ENCODE data around the gene PTK6. TPM values are rescaled to one million over a fixed set of nuclear protein-coding genes. Genes with fewer than 3 reads are reported as not detected.

The PTK6 gene
- total and polyA plus RNA-seq, 7 donors, result 0.28 to 80.7 (median 59.5) TPM; not detected in 2

DNA sequence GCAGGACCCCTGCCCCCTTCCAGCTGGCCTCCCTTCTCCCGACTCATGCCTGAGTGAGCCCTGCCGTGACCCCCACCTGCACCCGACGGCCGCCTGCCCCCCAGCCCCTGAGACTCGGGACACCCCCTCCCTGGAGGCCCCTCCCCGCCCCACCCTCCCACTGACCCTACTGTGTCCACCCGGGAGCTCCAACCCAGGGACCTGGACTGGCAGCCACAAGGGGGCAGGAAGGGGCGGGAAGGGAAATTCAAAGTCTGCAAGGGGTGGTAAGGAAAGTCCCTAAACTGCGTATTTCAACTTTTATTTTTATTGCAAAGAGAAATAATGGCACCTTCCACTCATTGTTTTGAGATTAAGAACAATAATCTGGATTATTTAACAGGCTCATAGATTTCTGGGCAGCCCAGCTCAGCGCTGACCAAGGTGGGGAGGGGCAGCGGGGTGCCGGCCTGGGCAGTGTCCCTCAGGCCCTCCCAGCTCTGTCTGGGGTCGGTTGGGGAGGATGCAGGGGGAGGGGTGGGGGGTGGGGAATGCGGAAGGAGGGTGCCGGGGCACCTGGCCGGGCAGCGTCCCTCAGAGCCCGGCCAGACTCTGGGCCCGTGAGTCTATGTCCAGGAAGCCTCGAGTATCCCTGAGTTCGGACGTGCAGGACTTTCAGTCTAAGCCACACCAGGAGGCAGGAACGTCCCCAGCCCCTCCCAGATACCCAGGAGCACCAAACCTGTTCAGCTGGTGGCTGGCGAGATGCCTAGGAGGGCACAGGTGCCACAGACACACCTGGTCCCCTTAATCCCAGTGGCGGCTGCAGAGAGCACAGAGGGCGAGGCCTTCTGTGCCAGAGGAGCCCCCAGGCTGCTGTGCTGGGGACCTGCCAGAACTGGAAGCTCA lies 1.3 kb upstream of the PTK6 start:
- H3K4me1 ChIP-seq, result peaks cover 0 to 11% (median 9%) of the 10 kb centered on the region in 4 donors
- peak overlapping the region in 3 of 4 donors; percentile 20 to 34 (median 26) for H3K4me3 ChIP-seq
- DNase-seq, result no peak
- no peaks in the 10 kb centered on the region for H3K9me3 ChIP-seq
- 8 to 39% methylated on average over 27 of the region's 27 CpGs for WGBS, 2 donors
- intact Hi-C loops (cut with DNase I), result loop anchor here (1.0 to 2.0 kb wide), 3 partner anchors 35 to 436 kb away; no protein-coding TSS in a partner anchor
- H3K27ac ChIP-seq, result peak overlapping the region in 2 of 4 donors; percentile 20 to 29
- peaks cover 13 to 41% (median 36%) of the 10 kb centered on the region in 3 donors for H3K27me3 ChIP-seq
- TF ChIP-seq POLR2AphosphoS5 (IDR thresholded peaks at IDR 0.05), result no peak
- H3K36me3 ChIP-seq, result no peaks in the 10 kb centered on the region

DNA sequence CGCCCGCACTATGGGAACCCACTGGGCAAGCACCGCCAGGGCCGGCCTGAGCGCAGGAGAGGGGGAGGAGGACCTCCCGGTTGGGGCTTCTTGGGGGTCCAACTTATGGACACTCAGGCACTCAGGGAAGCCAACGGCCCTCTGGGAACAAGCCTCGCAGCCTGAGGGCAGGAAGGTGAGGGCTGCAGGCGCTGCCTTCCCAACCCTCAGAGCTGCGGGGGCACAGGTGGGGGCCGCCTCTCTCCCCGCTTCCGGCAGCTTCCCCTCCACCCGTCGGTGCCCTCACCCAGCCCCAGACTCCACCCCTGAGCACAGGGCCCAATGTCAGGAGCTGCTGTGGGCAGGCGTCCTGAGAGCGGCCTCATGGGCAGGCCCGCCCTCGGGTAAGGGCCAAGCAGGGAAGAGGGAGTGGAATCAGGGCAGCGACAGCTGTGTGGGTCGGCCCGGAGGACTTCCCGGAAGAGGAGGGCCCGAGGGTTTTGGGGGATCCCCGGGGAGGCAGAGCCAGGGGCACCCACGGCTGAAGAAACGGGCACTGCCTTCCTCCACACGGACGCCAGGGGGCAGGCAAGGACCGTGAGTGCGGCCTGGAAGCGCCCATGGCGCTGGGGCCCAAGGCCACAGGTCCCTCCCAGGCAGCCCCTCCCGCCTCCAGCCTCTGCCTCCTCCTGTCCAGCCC lies 488 bp upstream of the PTK6 start:
- H3K4me1 ChIP-seq, result peaks cover 0 to 11% (median 9%) of the 10 kb centered on the region in 4 donors
- WGBS, 2 donors, result 2 to 6% methylated on average over 34 of the region's 34 CpGs
- TF ChIP-seq POLR2A (IDR thresholded peaks at IDR 0.05), result peak in 1 of 2 donors; percentile 64
- TF ChIP-seq POLR2AphosphoS5 (IDR thresholded peaks at IDR 0.05), result peak in 1 of 4 donors; percentile 37
- TF ChIP-seq, protein P1, sequence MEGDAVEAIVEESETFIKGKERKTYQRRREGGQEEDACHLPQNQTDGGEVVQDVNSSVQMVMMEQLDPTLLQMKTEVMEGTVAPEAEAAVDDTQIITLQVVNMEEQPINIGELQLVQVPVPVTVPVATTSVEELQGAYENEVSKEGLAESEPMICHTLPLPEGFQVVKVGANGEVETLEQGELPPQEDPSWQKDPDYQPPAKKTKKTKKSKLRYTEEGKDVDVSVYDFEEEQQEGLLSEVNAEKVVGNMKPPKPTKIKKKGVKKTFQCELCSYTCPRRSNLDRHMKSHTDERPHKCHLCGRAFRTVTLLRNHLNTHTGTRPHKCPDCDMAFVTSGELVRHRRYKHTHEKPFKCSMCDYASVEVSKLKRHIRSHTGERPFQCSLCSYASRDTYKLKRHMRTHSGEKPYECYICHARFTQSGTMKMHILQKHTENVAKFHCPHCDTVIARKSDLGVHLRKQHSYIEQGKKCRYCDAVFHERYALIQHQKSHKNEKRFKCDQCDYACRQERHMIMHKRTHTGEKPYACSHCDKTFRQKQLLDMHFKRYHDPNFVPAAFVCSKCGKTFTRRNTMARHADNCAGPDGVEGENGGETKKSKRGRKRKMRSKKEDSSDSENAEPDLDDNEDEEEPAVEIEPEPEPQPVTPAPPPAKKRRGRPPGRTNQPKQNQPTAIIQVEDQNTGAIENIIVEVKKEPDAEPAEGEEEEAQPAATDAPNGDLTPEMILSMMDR (IDR thresholded peaks at IDR 0.05), result peak; percentile 89 to 98 (median 95)
- no peak for TF ChIP-seq EP300 (IDR thresholded peaks at IDR 0.05)
- intact Hi-C loops (cut with DNase I), result loop anchor here (1.0 to 2.0 kb wide), 3 partner anchors 36 to 437 kb away; no protein-coding TSS in a partner anchor
- no peaks in the 10 kb centered on the region for H3K9me3 ChIP-seq
- peaks cover 13 to 49% (median 41%) of the 10 kb centered on the region in 3 donors for H3K27me3 ChIP-seq
- H3K27ac ChIP-seq, result peak overlapping the region in 3 of 4 donors; percentile 26 to 46 (median 31)
- peak; percentile 90 for DNase-seq
- H3K36me3 ChIP-seq, result no peaks in the 10 kb centered on the region
- peak overlapping the region in 3 of 4 donors; percentile 20 to 34 (median 26) for H3K4me3 ChIP-seq

DNA sequence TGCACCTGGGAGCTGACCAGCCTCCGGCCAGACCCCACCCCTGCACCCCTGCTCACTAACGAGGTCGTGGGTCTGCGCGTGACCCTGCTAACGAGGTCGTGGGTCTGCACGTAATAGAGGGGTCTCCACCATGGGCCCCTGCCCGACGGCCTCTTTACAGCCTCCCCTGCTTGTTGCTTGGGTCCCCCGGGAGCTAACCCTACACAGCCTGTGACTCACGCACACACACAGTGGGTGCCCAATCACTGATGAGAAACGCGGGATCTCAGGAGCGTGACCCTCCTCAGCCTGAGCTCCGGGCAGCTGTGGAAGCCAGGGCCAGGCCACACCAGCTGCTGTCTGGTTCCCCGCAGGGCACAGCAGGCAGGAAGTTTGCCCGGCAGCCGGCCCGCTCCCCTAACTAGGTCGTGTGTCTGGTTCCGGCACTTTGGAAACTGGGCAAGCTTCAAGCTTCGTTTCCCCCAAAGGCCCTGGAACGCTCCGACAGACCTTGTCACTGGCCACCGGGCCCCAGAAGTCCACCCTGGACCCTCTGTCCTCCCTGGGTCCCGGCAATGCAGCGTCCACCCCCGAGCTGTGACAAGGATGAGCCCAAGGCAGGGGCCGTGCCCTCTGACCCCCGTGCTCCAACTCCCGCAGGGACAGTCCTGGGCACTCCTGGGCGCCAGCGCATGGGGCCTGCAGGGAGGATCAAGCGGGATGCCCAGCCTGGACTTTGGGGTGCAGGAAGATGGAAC lies 767 bp downstream of the PTK6 start:
- peaks cover 13 to 53% (median 41%) of the 10 kb centered on the region in 3 donors for H3K27me3 ChIP-seq
- peak overlapping the region in 1 of 4 donors; percentile 9 for H3K4me3 ChIP-seq
- intact Hi-C loops (cut with DNase I), result no loop called here
- H3K36me3 ChIP-seq, result no peaks in the 10 kb centered on the region
- no peak for DNase-seq
- H3K9me3 ChIP-seq, result no peaks in the 10 kb centered on the region
- peaks cover 0 to 11% (median 9%) of the 10 kb centered on the region in 4 donors for H3K4me1 ChIP-seq
- TF ChIP-seq POLR2A (IDR thresholded peaks at IDR 0.05) (no peak), POLR2AphosphoS5 (IDR thresholded peaks at IDR 0.05) (no peak), EP300 (IDR thresholded peaks at IDR 0.05) (no peak)
- TF ChIP-seq, protein P1 (IDR thresholded peaks at IDR 0.05), result no peak
- 13 to 65% methylated on average over 35 of the region's 35 CpGs for WGBS, 2 donors
- H3K27ac ChIP-seq, result peak overlapping the region in 1 of 4 donors; percentile 26

DNA sequence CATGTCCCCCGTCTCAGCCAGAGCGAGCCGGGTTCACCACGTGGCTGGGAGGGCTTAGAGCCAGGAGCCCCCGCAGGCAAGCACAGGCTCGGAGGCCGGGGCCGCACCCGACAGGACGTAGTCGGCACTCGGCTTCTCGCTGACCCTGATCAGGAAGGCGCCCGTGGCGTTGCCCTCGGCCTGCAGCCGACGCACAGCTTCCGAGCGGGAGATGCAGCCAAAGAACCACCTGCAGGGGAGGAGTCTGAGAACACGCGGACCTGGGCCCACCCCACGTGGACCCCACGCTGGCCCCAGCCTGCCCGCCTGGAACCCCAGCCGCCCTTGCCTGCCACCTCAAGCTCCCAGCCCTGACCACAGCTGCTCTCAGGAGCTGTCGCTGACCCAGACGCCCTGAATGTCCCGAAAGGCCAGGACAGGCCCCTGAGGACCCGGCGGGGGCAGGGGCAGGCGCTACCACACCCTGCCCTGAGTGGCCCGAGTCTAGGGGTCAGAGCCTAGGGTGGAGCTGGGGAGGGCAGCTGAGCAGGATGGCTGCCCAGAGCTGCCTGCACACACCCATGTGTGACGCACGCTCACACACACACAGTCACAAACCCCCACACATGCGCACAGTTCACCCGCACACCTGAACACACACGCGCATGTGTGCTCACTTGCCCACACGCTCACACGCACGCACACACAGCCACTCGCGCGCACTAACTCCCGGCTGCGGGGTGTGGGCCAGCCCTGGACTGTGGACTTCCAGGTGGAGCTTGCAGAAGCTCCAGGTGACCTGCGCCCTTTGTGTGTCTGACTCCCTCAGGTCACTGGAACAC lies 2.1 kb downstream of the PTK6 start:
- Histone ChIP-seq H3K27me3 (peaks cover 13 to 53% (median 41%) of the 10 kb centered on the region in 3 donors), H3K9me3 (no peaks in the 10 kb centered on the region), H3K36me3 (no peaks in the 10 kb centered on the region), H3K4me3 (no peak overlapping the region), H3K4me1 (peaks cover 0 to 11% (median 9%) of the 10 kb centered on the region in 4 donors), H3K27ac (no peak overlapping the region)
- WGBS, 2 donors, result 11 to 62% methylated on average over 49 of the region's 49 CpGs
- TF ChIP-seq POLR2AphosphoS5 (IDR thresholded peaks at IDR 0.05) (peak in 1 of 4 donors; percentile 39), EP300 (IDR thresholded peaks at IDR 0.05) (no peak), POLR2A (IDR thresholded peaks at IDR 0.05) (peak in 1 of 2 donors; percentile 62)
- DNase-seq, result no peak
- intact Hi-C loops (cut with DNase I), result no loop called here

All from sigmoid colon (tissue), 7 donors.